GM13976 (cell line): ENCODE results near the gene GEN1.

ENCODE experiments used
- DNase-seq: peaks from one replicate; pipeline ENCODE4 v3.0.0; 2012; ENCODE audit warnings: low spot score
- in situ Hi-C: fragments of 300-500 bp; cut with MboI; formaldehyde crosslinking; loops from one replicate; pipeline ENCODE4 v1.12.0; 2022; ENCODE audit warnings: low sequenced_read_pairs, mixed read lengths, inconsistent platforms; ENCODE audit not compliant: unreplicated experiment
- TF ChIP-seq, protein P1 (sequence below): IDR thresholded peaks from 2 replicates; pipeline ENCODE4 v1.5.1; 2012; ENCODE audit warnings: borderline replicate concordance, mild to moderate bottlenecking; ENCODE audit not compliant: insufficient read depth; ENCODE audit errors: extremely low read depth, missing control alignments, control extremely low read depth

The GEN1 gene

DNA sequence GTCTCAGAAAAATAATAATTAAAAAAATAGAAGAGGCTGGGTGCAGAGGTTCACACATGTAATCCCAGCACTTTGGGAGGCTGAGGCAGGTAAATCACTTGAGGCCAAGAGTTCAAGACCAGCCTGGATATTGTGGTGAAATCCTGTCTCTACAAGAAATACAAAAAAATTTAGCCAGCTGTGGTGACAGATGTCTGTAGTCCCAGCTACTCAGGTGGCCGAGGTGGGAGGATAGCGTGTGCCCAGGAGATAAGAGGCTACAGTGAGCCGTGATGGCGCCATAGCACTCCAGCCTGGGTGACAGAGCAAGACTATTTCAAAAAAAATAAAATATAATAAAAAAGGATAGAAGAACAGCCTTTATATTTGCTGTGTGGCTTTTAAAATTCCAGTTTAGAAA lies 36.3 kb upstream of the GEN1 start:
- in situ Hi-C loops: no loop called here
- TF ChIP-seq, protein P1, sequence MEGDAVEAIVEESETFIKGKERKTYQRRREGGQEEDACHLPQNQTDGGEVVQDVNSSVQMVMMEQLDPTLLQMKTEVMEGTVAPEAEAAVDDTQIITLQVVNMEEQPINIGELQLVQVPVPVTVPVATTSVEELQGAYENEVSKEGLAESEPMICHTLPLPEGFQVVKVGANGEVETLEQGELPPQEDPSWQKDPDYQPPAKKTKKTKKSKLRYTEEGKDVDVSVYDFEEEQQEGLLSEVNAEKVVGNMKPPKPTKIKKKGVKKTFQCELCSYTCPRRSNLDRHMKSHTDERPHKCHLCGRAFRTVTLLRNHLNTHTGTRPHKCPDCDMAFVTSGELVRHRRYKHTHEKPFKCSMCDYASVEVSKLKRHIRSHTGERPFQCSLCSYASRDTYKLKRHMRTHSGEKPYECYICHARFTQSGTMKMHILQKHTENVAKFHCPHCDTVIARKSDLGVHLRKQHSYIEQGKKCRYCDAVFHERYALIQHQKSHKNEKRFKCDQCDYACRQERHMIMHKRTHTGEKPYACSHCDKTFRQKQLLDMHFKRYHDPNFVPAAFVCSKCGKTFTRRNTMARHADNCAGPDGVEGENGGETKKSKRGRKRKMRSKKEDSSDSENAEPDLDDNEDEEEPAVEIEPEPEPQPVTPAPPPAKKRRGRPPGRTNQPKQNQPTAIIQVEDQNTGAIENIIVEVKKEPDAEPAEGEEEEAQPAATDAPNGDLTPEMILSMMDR: no peak
- DNase-seq: no peak

DNA sequence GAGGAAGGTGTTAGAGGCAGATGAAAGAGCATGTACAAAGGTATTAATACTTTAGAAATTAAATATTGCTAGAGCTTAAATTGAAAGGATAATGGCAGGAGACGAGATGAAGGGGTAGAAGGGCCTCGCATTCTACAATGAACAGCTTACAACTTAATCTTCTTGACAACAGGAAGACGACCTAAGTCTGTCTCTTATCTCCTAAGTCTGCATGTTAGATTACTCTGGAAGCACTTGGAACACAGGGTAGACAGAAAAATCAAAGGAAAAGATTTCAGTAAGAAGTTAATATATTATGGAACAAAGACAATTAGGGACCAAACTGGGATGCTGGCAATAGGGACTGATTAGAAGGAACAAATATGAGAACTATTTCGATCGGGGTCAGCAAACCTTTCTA lies 35.2 kb upstream of the GEN1 start:
- no peak for DNase-seq
- in situ Hi-C loops: no loop called here
- TF ChIP-seq, protein P1: no peak

DNA sequence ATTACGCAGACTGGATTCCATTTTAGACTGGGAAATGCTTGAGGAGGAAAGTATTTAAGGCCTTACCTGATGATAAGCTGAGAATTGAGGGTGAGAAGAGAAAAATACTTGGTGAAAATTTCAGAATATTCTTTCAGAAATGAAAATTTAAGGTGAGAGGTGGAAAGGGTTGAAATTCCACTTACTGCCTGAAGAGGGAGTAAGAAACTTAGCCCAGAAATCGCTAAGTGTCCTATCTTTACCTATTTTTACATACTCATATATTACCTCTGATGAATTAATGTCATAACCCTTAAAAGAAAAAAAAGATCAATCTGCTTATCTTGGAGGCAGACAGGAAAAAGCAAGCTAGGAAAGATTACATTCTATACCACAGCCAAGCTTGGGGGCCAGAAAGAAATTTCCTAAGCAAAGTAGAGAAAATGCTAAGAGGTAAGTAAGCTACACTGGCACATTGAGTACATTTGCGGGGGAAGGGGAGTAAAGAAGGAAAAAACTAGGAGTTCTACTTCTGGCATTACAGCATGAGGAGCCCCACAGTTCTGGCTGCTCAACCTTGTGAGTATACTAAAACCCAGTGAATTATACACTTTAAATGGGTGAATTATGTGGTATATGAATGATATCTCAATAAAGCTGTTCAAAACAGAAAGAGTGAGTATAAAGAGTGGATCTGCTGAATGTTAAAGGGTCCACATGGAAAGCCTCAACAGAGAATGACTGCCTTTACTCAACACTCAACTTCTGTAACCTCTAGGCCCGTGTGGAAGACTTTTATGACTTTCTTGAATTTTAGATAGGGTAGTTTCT lies 34.2 kb upstream of the GEN1 start:
- TF ChIP-seq, protein P1: peak; percentile 65
- in situ Hi-C loops: no loop called here
- peak; percentile 15 for DNase-seq

DNA sequence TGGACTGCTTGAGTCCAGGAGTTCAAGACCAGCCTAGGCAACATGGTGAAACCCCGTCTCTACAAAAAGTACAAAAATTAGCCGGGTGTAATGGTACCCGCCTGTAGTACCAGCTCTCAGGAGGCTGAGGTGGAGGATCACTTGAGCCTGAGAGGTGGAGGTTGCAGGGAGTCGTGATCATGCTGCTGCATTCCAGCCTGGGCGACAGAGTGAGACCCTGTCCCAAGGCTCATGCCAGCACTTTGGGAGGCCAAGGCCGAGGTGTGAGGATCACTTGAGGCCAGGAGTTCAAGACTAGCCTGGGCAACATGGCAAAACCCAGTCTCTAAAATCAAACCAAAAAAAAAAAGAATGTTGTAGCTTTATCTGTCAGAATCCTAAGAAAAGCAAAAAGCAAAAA lies 25.7 kb upstream of the GEN1 start:
- no peak for DNase-seq
- TF ChIP-seq, protein P1: no peak
- in situ Hi-C loops: no loop called here

DNA sequence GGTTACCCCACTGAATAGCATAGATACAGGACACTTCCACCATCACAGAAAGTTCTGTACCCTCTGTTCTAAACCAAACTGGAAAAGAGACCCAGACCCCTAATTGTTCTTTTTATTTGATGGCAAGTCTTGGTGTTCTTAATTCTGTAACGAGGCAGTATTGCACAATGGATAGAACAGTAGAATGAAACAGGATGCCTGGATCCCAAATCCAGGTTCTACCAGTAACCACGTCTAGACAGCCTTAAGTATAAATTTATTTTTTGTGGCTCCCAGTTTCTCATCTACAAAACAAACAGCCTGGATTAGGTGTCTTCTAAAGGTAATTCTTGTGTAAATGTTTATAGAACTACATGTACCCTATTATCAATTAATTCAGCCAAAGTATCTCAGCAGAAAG lies 24.1 kb upstream of the GEN1 start:
- TF ChIP-seq, protein P1: no peak
- in situ Hi-C loops: no loop called here
- no peak for DNase-seq

DNA sequence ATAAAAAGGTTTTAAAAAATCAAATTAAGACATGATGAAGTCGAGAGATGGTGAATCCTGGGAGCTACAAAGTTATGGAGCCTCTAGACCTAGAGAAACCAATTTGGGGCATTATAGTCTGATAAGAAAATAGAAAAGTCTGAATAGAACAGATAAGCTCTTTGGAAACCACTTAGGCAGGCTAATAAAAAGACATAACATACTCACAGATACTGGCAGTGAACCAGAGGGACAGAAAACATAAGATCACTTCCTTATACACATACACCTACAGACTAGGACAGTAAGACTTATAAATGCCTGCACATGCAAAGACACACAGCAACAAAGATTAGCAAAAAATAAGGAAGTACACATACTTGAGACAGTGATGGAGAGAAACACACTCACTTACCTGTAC lies 20.3 kb upstream of the GEN1 start:
- in situ Hi-C loops: no loop called here
- TF ChIP-seq, protein P1: no peak
- DNase-seq: no peak

DNA sequence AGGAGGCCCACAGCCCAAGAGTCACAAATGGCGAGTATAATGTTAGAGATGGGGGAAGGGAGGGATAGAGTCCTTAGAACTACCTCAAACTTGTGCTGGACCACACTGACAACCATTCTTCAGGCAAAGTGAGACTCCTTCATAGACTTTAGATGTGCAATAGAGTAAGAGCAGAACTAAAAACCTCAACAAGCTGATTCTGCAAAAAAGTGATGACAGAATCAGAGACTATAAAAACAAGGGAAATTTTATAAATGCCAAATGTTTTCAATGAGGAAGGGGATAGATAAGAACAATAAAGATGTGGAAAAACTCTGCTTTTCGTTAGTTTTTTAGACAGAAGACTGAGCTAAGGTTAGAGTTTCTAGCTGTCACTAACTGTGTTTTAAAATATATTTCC lies 18.1 kb upstream of the GEN1 start:
- no peak for DNase-seq
- TF ChIP-seq, protein P1: no peak
- in situ Hi-C loops: no loop called here
